ENCODE measurements around the gene POLR2L.
A peak's percentile ranks its signal among the peaks of the same experiment; 100 is the strongest.

Gene POLR2L

GRCh38 chr11:825366-826226 is 16.7 kb downstream of the POLR2L start:
- no peak for DNase-seq

GRCh38 chr11:824942-825341 is 17.4 kb downstream of the POLR2L start:
- DNase-seq = no peak

- no peak for DNase-seq
These were observed 17.9 kb downstream of the POLR2L start for GRCh38 chr11:824292-824880.

- DNase-seq = no peak
These were observed 18.7 kb downstream of the POLR2L start for GRCh38 chr11:823441-824291.

- DNase-seq = peak; percentile 48 to 63
These were observed 20.6 kb downstream of the POLR2L start for GRCh38 chr11:821512-822371.

- peak; percentile 69 to 85 for DNase-seq
These were observed 21.4 kb downstream of the POLR2L start for GRCh38 chr11:820655-821511.

GRCh38 chr11:819943-820649 is 22.2 kb downstream of the POLR2L start:
- peak; percentile 82 to 86 for DNase-seq

GRCh38 chr11:819129-819931 is 23.0 kb downstream of the POLR2L start:
- peak; percentile 89 to 92 for DNase-seq

- DNase-seq = peak in 1 of 2 donors; percentile 30
These were observed 23.8 kb downstream of the POLR2L start, which contains the start of gene PNPLA2 for GRCh38 chr11:818396-819128. Gene PNPLA2, plus strand, starts transcription at chr11:818914. Its CDS starts 805 bp downstream, at chr11:819719.

- no peak for DNase-seq
These were observed 25.9 kb downstream of the POLR2L start for GRCh38 chr11:816433-816779.

- no peak for DNase-seq
These were observed 26.5 kb downstream of the POLR2L start for GRCh38 chr11:815675-816432.

- DNase-seq = no peak
These were observed 28.8 kb downstream of the POLR2L start for GRCh38 chr11:813456-814096.

GRCh38 chr11:813072-813455 is 29.3 kb downstream of the POLR2L start:
- DNase-seq = no peak

- DNase-seq = no peak
These were observed 29.9 kb downstream of the POLR2L start for GRCh38 chr11:812390-812789.

GRCh38 chr11:811446-812245 is 30.7 kb downstream of the POLR2L start:
- DNase-seq = no peak

GRCh38 chr11:810040-810567 is 32.2 kb downstream of the POLR2L start:
- peak in 1 of 2 donors; percentile 29 for DNase-seq

All from inflammatory macrophage (primary cell).